Muscle of arm (tissue), 12 donors: ENCODE results near the gene SELENOF. TPM values are rescaled to one million over a fixed set of nuclear protein-coding genes. Genes with fewer than 3 reads are reported as not detected.
"Not testable (repeated sequence)": the region's sequence is repeated elsewhere in the genome, so short reads cannot be mapped to it uniquely, and the experiment has no call there.

Experiments
- DNase-seq: peaks from one replicate; pipeline ENCODE4 v3.0.0-alpha.2; 2013
- polyA plus RNA-seq, 12 donors: library from polyadenylated mRNA; unstranded; fragments of 120-200 nt; gene quantifications; one replicate each; pipeline ENCODE4 v1.2.1, GENCODE V29; 2013; ENCODE audit not compliant: insufficient read length in 12 of 12

The SELENOF gene
- polyA plus RNA-seq, 12 donors: 105 to 232 (median 155) TPM; not detected in 1

DNA sequence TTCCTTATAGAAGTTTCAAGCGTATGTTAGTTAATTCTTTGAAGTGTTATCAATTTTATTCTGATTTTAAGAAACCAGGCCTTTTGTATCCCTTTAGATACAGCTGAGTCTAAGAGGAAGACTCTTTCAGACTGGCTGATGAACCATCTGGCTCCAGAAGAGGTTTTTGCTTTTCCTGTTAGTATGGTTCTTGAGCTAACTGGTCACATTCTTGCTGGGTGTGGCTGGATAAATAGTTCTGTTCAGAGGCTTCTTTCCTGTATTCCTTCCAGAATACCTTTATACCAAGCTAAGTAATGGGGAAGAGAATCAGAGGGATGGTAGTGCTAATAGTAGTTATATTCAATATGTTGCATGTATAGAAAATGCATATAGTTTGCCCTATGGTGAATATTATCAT lies 13.0 kb upstream of the SELENOF start:
- DNase-seq: no peak

DNA sequence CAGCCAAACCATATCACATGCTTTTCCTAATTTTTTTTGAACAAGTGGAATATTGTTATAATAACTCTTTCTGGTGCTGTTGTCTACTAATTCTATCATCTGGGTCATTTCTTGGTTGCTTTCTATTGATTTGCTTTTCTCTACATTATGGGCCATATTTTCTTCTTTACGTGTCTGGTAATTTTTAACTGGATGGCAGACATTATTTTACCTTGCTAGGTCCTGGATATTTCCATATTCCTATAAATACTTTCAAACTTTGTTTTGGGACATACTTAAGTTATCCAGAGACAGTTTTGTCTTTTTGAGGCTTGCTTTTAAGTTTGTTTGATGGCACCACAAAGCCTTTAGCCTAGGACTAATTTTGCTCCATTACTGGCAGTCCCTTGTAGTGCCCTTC lies 11.8 kb upstream of the SELENOF start:
- DNase-seq: no peak

DNA sequence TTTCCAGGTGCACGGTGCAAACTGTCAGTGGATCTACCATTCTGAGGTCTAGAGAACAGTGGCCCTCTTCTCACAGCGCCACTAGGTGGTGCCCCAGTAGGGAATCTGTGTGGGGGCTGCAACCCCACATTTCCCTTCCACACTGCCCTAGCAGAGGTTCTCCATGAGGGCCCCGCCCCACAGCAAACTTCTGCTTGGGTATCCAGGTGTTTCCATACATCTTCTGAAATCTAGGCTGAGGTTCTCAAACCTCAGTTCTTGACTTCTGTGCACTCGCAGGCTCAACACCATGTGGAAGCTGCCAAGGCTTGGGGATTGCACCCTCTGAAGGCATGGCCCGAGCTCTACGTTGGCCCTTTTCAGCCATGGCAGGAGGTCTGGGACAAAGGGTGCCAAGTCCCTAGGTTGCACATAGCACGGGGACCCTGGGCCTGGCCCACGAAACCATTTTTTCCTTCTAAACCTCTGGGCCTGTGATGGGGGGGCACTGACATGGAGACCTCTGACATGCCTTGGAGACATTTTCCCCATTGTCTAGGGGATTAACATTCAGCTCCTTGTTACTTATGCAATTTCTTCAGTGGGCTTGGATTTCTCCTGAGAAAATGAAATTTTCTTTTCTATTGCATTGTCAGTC lies 10.5 kb upstream of the SELENOF start:
- no peak for DNase-seq

DNA sequence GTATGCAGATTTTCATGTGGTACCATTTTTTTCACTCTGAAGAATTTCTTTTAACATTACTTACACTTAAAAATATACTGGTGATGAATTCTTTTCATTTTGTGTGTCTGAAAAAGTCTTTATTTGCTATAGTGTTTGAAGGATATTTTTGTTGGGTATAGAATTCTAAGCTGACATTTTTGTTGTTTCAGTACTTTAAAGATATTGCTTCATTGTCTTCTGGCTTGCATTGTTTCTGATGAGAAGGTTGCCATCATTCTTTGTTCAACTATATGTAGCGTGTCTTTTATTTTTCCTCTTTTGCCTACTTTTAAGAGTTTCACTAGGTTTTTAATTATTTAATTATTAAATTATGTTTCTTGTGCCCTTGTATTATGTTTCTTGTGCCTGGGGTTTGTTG lies 8.5 kb upstream of the SELENOF start:
- DNase-seq: no peak

DNA sequence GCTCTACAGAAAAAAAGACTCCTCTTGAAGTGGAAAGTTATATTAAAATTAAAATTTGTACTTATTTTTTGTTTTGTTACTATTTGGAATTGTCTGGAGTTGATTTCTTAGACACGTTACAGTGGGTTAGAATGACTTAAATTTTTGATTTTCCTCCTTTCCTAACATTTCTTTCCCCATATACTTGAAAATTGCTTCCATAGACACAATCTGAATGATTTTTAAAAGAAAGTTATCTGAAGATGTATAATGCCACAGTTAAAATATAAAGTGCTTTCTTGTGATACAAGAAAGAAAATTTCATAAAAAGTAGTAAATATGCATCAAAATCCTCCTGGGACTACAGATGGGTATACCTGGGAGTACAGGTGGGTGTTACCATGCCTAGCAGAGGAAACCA lies 2.8 kb upstream of the SELENOF start:
- DNase-seq: no peak

DNA sequence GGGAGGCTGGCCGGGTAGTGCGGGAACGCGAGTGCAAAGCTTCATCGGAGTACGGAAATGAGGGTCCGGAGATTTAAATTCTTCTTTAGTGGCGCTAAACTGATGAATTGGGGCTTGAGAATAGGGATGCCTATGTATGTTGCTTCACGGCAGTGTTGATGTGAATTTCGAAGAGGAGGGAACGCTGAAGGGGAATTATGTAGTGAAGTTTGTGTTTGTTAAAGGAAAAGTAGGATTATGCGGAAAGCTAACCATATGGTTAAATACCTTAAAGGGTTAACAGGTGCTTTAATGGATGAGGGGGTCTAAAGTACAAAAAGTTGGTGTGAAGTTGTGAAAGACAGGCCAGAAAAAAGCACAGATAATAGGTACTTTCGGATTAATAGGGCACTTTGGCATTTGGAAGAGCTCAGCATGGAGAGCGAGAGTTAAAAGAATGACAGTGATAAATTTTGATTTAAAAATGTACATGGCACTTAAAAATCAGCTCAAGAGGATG lies 1.9 kb upstream of the SELENOF start:
- no peak for DNase-seq

DNA sequence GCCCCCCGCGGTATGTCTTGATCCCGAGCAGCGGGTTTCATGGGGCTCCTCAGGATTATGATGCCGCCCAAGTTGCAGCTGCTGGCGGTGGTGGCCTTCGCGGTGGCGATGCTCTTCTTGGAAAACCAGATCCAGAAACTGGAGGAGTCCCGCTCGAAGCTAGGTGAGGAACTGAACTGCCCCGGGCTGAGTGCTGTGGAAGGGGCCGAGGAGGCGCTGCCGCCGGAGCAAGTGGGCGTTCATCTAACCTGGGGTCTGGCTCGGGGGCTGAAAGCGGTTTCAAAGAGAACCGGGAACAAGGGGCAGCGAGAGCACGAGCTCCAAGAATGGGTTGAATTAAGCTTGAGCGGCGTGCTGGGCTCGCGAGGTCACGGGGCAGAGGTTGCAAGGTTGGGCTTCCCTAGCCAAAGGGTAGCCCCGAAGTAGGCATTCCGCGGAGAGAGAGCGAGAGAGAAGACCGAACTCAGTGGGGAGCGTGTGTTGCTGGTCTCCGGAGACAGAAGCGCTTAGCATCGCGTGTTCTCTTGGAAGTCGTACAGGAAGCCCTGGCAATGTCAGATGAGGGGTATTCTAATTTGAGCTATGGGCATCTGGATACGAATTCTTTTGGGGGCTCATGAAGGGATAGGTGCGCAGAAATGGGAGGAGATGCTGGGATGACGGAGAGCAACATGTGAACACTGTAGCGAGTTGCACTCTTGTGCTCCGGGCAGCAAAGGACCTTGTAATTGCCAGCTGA lies 1.2 kb upstream of the SELENOF start:
- DNase-seq: peak; percentile 70

DNA sequence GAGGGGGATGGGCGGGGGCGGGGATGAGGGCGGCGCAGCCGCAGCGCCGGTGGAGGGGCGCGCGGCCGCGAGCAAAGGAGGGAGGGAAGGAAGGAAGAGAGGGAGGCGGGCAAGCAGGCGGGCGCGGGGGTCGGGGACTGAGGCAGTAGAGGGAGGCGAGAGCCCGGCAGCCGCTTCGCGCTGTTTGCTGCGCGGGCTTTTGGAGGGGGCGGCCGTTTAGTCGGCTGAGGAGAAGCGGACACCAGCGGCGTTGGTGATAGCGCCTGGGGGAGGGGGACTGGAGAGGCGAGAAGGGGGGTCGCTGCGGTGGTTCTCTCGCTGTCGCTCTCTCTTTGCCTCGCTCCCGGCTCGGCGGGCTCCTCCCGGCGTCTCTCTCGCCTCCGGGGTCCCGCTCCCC lies 673 bp upstream of the SELENOF start, which contains the start of gene HS2ST1:
Gene HS2ST1, plus strand, starts transcription at position 35 of the 397 bp plus-strand sequence.
- no peak for DNase-seq

DNA sequence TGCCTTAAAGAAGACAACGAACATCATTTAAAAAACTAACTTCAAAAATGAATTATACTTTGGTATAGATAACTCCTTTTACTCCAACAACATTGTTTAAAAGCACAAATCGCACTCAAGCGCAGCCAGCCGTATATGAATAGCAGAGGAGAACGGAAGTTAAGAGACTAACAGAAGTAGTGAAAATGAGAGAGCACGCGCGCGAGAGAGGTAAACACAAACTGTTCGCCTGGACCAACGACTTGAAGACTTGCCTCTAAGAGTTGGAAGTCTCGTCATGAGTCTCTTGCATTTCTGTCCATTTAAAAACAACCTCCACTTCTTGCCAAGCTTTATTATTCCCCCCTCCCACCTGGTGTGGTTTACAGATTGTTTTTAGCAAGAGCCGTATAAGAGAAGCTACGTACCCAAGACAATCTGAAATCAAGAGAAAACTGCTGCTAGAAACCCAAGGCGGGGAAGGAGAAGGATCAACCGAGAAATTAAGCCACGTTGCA lies 479 bp downstream of the SELENOF start:
- DNase-seq: no peak

DNA sequence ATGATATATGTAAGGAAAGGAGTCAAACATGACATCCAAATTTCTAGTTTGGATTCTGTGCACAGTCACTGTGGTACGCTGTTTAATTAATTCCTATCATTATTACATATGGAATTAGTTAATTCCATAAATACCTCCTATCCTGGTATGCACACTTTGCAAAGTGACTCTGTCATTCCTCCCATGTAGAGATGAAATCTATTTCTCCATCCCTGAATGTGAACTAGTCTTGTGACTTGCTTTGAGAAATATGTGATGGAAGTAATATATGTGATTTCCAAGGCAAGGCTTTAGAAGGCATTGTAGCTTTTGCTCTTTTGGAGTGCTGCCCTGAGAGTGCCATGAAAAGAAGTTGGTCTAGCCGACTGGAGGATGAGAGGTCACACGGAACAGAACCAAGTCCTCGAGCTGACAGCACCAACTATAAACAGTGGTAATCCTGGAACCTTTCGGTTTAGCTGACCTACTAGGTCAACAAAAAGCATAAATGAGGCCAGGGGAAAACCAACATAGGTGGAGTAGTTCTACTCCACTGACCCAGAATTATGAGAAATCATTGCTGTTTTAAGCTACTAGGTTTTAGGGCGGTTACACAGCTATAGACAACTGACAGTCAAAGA lies 1.5 kb downstream of the SELENOF start:
- no peak for DNase-seq

DNA sequence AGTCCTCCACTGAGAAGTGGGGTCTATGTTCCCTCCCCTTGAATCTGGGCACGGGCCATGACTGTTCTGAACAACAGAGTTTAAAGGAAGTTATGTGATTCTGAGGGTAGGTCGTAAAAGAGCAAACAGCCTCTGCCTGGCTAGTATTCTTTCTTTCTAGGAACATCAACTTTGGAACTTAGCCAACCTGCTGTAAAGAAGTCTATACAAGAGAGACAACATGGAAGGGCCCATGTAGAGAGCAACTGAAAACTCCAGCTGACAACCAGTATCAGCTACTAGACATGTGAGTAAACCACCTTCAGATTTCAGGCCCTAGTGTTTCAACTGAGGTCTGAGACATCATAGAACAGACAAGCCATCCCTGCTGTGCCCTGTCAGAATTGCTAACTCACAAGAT lies 7.5 kb downstream of the SELENOF start:
- DNase-seq: no peak

DNA sequence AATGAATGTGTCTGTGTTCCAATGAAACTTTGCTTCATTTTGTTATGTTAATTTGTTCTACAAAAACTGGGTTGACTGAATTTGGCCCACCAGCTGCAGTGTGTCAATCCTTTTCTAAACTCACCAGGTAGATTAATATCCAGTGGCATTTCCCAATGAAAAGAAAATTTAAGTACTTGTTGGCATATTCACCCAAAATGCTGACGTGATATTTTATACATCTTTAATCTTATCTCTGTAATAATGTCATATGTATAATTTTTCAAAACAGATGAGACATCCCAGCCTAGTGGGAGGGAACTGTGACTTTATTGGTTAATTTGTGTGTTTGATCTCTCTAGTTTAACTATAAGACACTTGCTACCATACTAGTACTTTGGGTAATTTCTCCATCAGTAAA lies 8.1 kb downstream of the SELENOF start:
- DNase-seq: no peak

DNA sequence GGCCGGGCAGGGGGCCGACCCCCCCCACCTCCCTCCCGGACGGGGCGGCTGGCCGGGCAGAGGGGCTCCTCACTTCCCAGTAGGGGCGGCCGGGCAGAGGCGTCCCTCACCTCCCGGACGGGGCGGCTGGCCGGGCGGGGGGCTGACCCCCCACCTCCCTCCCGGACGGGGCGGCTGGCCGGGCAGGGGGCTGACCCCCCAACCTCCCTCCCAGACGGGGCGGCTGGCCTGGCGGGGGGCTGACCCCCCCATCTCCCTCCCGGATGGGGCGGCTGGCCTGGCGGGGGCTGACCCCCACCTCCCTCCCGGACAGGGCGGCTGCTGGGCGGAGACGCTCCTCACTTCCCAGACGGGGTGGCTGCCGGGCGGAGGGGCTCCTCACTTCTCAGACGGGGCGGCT lies 14.5 kb downstream of the SELENOF start:
- not testable (repeated sequence) for DNase-seq

DNA sequence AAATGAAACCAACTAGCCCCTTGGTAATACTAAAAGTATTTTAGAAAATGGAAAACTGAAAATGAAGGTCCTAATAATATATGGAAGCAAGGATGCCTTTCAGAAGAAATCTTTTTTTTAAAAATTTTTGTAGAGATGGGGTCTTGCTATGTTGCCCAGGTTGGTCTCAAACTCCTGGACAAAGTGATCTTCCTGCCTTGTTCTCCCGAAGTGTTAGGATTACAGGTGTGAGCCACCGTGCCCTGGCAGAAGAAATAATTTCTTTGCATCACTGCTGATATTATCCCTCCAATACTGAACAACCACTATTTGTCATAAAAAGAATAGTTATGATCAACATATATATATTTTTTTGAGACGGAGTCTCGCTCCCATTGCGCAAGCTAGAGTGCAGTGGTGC lies 25.6 kb downstream of the SELENOF start:
- DNase-seq: no peak

DNA sequence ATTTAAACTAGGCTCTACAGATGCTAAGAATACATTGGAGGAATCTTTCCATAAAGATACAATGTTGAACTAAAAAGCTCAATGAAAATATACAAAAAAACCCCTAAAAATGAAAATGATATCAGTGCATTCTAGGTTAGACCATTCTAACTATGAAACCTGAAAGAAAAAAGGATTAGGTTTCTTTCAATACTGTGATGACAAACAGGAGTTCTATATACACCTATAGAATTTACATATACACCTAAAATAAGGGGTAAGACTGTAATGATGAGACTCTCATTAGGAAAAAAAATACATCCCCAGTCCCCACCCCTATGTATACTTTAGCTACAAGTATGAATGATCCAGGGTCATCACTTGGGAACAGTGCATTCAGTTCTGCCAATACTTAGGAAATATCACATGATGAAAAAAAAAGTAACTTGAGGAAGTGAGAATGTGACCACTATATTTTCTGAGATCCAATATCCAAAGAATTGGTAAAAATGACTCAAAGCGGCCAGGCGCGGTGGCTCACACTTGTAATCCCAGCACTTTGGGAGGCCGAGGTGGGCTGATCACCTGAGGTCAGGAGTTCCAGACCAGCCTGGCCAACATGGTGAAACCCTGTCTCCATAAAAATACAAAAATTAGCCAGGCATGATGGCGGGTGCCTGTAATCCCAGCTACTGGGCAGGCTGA lies 26.3 kb downstream of the SELENOF start:
- DNase-seq: no peak

DNA sequence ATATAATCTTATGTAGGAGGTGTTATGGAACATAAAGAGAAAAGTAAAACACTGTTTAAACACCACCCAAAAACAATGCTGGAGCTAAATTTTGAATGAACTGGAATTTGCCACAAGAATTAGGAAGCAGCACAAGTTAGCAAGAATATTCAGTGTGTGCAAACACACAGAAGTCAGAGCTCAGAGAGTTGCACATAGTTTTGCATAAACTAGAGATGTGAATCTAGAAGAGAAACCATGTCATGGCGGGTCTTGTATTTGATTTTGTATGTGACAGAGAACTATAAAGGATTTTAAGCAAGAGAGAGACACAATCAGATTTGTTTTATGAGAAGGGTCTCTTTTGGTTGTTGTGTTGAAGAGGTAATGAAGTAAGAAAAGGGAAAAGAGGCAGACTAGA lies 38.2 kb downstream of the SELENOF start:
- no peak for DNase-seq

DNA sequence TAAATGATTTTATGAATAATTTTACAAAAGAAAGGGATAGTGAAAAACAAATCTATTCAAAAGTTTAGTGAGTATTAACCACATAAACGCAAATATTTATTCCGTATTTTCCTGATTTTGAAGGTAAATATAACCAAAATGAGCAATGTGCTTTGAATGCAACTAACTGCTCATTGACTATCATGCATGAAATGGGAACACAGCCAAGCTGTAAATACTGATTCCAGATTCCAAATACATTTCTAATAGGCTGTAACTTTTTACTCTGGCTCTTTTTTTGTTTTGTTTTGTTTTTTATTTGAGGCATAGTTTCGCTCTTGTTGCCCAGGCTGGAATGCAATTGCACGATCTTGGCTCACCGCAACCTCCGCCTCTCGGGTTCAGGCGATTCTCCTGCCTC lies 41.8 kb downstream of the SELENOF start:
- DNase-seq: no peak

DNA sequence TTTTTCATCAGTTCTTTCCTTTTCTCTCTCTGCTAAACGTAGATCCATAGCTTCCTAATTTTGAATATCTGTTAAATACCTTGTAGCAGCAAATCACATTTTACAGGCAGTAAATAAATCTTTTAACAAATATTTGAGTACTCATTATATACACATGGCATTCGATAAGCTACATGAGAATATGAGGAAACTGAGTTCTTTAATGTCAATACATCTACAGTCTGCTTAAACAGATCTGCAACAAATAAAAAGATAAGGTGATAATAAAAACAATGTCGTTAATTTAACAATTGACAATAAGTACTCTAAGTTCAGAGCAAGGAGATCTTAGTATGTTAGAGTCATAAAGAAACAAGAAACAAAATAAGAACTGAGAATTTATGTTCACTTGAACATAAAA lies 42.9 kb downstream of the SELENOF start:
- no peak for DNase-seq

DNA sequence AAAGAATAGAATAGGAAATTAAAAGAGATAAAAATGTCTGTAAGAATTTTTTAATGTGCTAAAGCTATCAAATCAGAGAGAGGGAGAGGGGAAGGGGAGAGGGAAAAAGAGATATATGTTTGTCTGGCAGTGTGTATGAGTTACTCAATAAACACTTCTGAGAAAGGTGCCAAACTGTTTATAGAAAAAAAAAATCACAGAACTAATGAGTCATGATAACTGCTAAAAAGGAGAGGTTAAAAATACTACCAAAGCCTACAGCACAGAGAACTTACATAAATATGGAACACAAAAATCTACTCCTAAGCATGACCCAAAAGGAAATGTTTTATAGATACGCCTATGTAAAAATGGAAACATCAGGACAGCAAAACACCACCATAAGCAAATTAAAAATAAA lies 45.4 kb downstream of the SELENOF start:
- DNase-seq: no peak

DNA sequence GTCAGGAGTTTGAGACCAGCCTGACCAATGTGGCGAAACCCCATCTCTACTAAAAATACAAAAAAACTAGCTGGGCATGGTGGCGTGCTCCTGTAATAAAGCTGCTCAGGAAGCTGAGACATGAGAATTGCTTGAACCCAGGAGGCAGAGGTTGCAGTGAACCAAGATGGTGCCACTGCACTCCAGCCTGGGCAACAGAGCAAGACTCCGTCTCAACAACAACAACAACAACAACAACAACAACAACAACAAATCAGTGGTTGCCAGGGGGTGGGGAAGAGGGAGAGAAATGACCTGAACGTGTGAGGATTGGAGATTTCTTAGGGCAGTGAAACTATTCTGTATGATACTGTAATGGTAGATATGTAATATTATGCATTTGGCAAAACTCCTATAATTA lies 46.6 kb downstream of the SELENOF start:
- DNase-seq: not testable (repeated sequence)

DNA sequence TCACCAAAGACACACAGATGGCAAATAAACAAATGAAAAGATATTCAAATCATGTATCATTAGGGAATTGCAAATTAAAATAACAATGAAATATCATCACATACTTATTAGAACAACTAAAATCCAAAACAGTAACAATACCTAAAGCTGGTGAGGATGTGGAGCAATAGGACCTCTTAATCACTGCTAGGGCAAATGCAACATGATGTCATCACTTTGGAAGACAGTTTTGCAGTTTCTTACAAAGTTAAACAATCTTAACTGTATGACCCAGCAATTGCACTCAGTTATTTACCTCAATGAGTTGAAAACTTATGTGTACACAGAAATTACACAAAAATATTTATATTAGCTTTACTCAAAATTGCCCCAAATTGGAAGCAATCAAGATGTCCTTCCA lies 47.3 kb downstream of the SELENOF start:
- no peak for DNase-seq

DNA sequence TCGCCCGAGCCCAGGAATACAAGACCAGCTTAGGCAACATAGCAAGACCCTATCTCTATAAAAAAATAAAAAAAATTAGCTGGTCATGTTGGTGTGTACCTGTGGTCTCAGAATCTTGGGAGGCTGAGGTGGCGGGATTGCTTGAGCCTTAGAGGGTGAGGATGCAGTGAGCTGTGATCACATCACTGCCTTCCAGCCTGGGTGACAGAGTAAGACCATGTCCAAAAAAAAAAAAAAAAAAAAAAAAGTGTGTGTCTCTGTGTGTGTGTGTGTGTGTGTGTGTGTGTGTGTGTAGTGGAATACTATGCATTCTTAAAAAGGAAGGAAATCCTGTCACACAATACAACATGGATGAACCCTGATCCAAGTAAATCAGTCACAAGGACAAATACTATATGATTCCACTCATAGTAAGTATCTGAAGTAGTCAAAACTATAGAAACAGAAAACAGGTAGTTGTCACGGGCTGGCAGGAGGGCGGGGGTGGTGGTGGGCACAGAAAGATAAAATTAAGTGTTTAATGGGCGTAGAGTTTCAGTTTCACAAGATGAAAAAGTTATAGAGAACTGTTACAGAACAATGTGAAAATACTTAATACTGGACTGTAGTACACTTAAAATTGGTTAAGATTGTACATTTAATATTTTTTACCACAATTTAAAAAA lies 47.8 kb downstream of the SELENOF start:
- no peak for DNase-seq
